ENCODE measurements around the gene REXO4.
A peak's percentile ranks its signal among the peaks of the same experiment; 100 is the strongest.

Gene REXO4, protein sequence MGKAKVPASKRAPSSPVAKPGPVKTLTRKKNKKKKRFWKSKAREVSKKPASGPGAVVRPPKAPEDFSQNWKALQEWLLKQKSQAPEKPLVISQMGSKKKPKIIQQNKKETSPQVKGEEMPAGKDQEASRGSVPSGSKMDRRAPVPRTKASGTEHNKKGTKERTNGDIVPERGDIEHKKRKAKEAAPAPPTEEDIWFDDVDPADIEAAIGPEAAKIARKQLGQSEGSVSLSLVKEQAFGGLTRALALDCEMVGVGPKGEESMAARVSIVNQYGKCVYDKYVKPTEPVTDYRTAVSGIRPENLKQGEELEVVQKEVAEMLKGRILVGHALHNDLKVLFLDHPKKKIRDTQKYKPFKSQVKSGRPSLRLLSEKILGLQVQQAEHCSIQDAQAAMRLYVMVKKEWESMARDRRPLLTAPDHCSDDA

DNA sequence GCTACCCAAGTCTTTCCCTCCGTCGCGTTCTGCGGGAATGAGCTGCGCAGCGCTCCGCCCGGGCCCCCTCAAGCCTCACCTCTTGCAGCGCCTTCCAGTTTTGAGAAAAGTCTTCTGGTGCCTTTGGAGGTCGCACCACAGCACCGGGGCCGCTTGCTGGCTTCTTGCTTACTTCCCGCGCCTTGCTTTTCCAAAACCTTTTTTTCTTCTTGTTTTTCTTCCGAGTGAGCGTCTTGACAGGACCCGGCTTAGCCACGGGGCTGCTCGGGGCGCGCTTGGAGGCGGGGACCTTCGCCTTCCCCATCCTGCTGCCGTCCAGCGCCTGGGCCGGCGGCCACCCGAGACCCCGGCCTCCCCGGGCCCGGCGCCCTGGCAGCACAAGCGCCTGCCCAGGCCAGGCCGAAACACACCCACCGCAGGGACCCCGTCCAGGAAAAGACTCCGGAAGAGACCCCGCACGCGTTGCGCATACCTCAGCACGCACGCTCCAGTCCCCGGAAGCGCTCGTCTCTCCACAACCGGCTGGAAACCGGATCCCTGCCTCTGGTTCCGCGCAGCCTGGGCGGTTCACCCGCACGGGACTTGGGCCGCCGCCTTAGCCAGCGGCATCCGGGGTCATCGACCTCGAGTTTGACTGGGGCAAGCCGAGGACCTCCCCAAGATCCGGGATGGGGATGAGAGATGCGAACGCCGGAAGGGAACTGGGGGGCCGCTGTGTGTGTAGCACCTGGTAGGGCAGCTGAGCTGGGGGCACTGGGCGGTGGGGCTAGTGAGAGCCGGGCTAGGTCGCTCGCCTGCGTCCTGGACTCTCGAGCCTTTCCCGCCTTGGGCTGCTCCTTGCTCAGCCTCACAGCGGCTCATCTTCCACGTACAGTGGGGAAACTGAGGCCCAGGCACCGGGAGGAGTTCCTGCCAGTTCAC, at the start of gene REXO4:
Gene REXO4, minus strand, starts transcription at position 470 of the 921 bp plus-strand sequence. Its CDS starts 166 bp downstream, at position 304.
- peak; percentile 85 for DNase-seq (ENCODE audit: low spot score)

DNA sequence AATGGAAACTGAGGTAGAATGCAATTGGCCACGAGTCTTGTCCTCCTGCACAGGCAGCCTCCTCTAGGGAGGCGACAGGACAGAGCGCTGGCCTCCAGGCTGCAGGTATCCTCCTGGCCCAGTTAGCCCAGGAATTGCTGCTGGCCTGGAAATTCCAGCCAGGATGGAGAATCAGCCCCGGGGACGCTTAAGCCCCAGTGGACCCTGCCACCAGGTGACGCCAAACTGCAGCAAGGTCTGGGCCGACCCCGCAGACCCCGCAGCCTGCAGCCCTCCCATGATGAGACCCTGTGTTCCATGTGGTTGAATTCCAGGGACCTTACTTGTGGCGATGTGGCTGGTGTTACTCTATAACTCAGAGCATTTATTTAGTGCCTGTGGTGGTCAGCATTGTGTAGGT, 49.3 kb upstream of the REXO4 start:
- DNase-seq (ENCODE audit: low spot score) = no peak

DNA sequence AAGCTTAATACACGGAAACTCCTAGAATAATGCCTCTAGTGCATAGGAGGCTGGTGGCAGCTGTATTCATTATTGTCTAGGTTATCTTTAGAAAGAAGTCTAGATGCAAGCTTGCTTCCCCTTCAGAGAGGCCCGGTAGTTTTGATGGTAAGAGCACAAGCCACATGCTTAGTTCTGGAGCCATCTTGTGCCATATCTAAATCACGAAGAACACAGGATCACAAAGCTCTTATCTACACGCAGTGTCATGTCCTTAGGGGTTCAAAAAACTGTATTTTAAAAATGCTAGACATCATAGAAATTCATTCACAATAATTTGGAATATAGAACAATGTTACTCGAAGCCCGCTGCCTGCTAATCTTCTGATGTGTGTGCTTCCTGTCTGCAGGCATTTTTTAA, 48.2 kb upstream of the REXO4 start:
- DNase-seq (ENCODE audit: low spot score) = no peak

DNA sequence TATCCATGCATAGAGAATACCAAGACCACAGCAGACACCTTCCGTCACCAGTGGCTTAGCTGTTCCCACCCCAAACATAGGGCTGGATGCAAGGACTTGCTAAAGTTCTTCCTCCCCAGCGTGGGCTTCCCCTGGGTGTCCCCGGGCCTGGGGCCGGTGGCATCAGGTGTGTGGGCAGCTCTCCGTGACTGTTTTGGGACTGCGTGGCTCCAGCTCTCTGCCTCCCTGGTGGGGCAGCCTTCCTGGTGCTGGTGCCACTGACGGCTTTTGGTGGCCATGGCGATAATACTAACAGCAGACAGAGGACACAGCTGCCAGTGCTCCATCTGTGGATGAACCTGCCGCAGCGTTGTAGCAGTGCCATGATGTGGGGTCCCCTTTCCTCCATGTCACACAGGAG, 46.8 kb upstream of the REXO4 start:
- no peak for DNase-seq (ENCODE audit: low spot score)

DNA sequence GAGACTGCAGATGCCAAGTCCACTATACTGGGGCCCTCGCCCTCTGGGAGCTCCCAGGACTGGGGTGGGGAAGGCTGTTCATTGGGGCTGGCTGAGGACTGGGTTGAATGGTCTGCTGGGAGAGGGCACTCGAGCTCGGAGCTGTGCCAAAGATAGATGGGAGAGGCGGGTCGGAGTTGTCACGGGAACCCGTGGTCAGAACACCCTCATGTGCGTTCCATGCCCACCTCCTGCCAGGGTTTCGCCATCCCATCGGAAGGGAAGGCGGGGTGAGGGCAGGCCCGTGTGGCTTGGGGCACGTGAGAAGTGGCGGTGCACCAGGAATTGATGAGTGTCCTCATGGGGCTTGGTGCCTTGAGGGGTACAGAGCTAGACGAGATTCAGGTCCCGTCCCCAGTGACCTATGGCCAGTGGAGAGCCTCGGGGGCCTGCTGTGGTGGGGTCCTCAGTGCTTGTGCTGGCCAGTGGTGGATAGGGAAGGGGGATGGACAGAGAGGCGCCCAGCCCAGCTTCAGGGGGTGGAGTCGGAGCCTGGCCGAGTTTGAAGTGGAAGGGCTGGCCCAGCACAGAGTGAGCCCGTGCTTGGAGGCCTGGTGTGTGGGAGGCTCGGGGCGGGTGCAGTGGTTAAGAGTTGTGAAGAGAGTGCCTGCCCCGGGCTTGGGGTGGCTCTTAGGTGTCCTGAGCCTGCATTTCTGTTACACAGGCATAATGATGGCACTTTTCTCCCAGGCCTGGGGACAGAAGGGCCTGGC, 46.2 kb upstream of the REXO4 start:
- no peak for DNase-seq (ENCODE audit: low spot score)

DNA sequence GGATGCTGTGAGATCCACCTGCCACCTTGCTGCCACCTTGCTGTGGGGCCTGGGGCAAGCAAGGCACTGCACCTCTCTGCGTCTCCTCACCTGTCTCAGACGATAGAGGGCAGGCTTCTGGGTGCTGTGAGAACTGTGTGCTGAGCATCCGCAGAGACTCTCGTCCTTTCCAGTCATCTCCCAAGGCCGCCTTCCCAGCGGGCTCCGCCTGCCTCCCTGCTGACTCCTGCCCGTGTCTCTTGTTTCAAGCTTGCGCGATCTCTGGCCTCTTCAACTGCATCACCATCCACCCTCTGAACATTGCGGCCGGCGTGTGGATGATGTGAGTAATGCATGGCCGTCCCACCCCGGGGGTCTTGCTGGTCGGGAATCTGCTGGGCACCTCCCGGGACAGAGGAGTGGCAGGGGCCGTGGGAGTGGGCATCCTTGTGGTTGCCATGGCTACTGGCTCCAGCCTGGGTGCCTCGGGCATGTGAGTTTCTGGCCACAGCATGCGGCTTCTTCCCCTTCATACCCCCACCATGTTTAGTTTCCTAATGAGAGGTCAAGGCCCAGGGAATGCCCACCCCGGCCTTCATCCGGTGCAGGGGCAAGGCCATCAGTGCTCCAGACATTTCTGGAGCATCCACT, 45.5 kb upstream of the REXO4 start:
- peak; percentile 49 for DNase-seq (ENCODE audit: low spot score)

DNA sequence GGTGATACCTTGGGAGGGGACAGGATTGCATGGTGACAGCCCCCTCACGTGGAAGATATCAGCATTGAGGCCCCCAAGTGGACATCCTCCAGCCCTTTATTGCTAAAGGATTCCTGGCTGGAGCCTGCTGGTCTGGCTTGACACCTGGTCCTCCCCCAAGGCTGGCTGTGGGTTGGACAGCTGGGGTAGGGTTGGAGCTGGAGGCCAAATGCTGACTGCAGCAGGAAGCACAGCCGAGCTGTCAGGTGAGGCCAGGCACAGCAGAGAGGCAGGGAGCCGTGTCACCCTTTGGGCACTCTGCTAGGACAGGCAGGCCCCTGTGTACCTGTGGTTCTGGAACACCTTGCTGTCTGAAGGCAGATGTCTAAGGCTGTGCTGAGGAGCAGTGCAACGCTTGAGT, 44.2 kb upstream of the REXO4 start:
- DNase-seq (ENCODE audit: low spot score) = no peak

- peak; percentile 82 for DNase-seq (ENCODE audit: low spot score)
Measured at GRCh38 chr9:133460405-133461175, 42.8 kb upstream of the REXO4 start.

DNA sequence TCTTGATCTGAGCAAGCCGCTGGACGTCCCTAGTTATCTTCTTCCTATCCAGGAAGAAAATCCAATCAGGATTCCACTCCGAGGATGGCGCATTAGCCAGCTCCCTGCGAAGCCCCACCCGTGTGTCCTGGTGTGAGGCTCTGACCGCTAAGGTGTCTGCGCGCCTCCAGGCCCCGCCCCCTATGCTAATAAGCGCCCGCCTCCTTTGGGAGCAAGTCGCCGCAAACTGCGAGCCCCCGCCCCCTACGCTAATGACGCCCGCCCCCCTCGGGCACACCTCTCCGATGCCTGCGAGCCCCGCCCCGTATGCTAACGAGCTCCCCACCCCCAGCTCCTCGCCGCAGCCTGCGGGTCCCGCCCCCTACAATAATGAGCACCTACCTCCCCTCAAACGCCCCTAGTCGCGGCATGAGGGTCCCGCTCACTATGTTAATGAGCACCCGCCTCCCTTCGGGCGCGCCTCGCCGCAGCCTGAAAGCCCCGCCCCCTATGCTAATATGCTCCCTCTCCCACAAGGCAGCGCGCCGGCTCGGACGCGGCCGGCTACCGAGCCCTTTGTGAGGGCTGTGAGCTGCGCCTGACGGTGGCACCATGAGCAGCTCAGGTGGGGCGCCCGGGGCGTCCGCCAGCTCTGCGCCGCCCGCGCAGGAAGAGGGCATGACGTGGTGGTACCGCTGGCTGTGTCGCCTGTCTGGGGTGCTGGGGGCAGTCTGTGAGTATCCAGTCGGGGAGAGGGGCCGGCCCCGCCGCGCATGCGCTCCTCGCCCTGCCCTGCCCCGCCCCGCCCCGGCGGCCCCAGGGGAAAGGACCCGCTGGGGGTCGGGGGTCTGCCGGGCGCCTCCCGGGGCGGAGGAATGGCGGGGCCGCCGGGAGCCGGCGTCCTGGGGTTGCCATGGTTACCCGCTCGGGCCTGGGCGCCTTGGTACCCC, 41.9 kb upstream of the REXO4 start, which contains the start of gene CACFD1:
Gene CACFD1, plus strand, starts transcription at position 503 of the 929 bp plus-strand sequence. Its CDS starts 89 bp downstream, at position 592.
- DNase-seq (ENCODE audit: low spot score) = peak; percentile 97

- DNase-seq (ENCODE audit: low spot score) = no peak
Measured at GRCh38 chr9:133458643-133459312, 41.0 kb upstream of the REXO4 start.

DNA sequence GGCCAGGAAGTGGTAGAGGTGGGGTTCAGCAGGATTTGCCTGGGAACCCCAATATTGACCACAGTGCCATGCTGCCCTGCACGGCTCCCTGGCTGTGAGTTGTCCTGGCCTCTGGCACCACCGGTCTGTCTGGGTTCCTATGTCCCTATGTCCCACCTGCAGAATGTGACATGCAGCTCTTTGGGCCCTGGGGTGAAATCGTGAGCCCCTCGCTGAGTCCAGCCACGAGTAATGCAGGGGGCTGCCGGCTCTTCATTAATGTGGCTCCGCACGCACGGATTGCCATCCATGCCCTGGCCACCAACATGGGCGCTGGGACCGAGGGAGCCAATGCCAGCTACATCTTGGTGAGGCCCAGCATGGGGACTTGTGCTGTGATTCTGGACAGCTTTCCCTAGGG, 39.9 kb upstream of the REXO4 start:
- DNase-seq (ENCODE audit: low spot score) = no peak

DNA sequence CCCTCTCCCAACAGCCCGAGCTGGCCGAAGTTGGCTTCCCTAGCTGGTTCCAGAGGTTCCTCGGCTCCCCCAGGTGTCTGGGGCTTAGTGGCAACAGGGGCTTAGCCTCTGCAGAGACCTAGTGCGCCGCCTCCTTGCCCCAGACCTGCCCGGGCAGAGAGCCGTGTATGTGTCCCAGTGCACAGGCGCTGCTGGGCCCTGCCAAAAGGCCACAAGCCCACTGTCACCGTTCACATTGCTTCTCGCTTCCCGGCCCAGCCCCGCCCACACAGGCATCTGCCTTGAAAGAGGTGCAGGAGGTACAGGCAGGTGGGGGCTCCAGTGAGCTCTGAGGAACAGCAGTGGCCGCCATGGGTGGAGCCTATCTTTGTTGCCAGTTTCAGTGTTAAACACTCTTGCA, 39.4 kb upstream of the REXO4 start:
- DNase-seq (ENCODE audit: low spot score) = peak; percentile 54

GRCh38 chr9:133456409-133456808, 38.6 kb upstream of the REXO4 start:
- no peak for DNase-seq (ENCODE audit: low spot score)

- DNase-seq (ENCODE audit: low spot score) = no peak
Measured at GRCh38 chr9:133455936-133456335, 38.1 kb upstream of the REXO4 start.

DNA sequence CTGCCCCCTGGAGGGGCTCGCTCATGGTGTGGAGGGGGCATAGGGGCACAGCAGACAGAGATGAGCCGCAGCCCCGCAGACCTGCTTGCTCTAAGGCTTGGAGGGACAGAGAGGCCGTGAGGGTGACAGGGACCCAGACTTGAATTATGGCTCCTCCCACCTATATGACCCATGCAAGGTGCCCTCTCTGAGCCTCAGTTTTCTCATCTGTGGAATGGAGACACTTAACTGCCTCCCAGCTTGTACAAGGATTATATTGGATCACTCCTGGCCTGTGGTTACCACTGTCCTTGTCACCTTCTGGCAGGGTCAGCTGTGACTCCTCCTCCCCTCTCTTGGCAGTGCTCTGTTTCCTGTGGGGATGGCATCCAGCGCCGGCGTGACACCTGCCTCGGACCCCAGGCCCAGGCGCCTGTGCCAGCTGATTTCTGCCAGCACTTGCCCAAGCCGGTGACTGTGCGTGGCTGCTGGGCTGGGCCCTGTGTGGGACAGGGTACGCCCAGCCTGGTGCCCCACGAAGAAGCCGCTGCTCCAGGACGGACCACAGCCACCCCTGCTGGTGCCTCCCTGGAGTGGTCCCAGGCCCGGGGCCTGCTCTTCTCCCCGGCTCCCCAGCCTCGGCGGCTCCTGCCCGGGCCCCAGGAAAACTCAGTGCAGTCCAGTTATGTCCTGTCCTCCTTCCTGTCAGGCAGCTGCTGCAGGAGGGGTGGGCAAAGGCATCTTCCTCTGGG, 37.3 kb upstream of the REXO4 start:
- DNase-seq (ENCODE audit: low spot score) = no peak

GRCh38 chr9:133454325-133454724, 36.5 kb upstream of the REXO4 start:
- DNase-seq (ENCODE audit: low spot score) = no peak

DNA sequence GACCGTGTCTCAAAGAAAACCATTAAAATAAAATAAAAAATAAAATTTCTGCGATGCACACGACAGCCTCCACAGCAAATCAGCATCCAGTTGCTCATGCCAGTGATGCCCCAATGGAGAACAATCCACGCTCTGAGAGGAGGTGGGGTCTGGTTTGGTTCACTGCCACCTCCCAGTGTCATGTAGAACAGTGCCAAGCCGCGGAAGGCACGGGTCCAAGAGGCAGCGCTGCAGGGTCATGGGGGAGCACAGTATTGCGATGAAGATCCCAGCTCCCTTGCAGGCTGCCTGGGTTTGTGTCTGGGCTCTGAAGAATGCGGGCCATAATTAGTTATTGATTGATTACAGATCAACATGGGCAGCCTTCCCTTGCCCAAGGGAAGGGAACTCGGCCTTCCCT, 35.8 kb upstream of the REXO4 start:
- DNase-seq (ENCODE audit: low spot score) = no peak

- DNase-seq (ENCODE audit: low spot score) = no peak
Measured at GRCh38 chr9:133452562-133452961, 34.8 kb upstream of the REXO4 start.

Measured in iPS-NIHi11 (cell line).